EH (cell line): ENCODE results near the gene CACNG3.
"Not testable (repeated sequence)": the region's sequence is repeated elsewhere in the genome, so short reads cannot be mapped to it uniquely, and the experiment has no call there.

Source experiments
- DNase-seq: peaks from one replicate; pipeline ENCODE4 v3.0.0-alpha.2; 2015; ENCODE audit warnings: low read depth

The CACNG3 gene

DNA sequence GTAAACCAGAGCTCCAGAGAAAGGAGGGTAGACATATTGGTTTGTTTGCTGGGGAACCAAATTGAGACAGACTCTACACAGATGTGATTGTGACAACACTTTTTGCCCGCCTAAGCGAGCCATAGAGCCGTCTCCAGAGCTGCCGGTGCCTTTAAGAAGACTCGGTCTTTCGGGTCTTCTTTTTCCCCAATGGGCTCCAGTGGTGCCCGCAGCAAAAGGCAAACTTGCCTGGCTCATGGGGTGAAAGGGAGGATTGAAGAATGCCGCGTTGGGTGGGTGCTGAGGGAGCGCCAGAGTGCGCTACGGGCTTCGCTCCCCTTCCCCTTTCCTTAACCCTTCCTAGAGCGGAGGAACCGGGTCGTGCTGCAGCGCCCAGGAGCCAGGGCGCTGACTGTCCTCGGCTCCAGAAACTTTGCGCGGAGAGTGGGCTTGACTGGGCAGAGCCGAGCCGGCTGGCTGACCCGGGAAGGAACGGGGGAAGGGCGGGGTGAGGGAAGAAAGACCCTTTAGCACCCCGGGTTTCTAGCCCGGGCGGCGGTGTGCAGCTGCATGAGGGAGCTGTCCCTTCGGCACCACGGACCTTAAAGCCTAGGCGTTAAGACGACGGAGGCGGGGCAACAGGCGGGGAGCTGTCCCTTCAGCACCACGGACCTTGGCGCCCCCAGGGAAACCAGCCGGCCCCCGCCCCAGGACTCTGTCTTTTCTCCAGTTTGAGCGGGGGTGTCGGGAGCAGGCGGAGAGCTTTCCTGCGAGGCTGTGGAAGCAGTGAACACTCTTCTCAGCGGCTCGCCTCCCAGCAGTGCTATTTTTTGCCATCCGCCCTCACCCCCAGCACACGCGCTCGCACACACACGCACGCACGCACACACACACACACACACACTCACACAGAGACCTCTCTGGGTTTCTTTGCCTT lies at the start of gene CACNG3:
CACNG3 (plus strand) TSS at position 880 of the 916 bp plus-strand sequence. CDS start 420 bp downstream, outside the sequence.
- peak; percentile 9 for DNase-seq

- DNase-seq: no peak
Observed at GRCh38 chr16:24206926-24207325, 49.2 kb upstream of the CACNG3 start.

DNA sequence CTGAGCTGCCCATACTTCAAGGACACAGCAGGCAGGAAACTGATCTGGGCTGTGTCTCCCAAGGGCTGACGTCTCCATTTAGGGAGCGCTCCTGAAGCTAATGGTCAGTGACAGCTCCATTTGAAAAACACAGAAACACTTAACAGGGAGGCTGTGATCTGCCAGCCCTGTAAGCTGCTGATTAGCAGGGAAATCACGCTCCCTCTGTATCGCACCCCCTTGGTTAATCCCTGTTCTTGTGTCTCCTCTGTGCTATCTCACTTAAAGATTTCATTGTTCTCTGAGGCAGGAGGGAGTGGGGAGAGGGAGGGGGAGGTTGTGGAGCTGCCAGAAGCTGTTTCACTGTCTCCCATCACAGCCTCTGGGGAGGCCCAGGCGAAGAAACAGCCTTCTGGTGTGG lies 47.4 kb upstream of the CACNG3 start:
- no peak for DNase-seq

DNA sequence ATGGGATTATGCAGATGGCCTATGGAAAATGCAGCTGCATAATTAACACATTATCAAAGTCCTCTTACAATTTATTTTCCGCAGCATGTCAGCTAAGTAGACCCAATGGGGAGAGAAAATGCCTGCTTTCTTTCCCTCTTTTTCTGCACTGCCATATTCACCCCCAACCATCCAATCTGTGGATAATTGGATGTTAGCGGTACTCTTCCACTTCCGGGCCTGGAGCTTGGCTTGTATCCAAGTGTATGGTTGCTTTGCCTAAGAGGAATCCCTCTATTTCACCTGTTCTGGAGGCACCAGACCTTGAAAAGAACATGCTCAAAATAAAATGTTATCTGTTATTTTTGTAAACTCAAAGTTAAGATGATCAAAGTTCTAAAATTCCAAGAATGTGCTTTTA lies 41.1 kb upstream of the CACNG3 start:
- DNase-seq: no peak

DNA sequence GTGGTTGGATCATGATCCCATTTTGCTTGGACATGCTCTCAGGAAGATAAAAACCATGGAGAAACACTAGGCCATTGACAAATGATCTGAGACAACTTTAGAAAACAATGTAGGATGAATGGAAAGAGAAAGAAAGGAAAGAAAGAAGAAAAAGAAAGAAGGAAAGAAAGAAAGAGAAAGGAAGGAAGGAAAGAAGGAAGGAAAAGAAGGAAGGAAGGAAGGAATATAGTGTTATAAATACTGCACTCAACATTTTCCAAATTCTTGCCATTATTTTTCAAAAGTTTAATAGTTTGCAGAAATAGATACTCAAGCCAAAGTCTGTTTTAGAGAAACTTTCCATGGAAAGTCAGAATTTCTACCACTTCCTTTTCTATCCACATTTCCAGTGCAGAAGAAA lies 39.2 kb upstream of the CACNG3 start:
- no peak for DNase-seq

DNA sequence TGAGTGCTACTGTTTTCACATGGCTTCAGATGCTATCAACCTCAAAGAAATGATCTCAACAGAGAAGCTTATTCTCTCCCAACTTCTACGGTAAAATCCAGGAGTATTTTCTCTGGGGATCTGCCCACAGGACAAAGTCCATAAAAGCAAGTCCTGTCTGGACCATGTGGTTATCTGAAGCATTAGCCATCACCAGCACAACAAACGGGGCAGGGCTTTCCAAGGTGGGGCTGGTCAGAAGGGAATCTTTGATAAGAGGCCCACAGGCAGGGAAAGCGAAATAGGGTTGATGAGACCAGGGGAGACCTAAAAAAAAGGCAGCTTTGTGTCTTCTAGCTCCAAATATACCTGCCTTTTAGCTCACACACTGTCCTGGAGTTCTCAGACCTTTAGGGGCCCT lies 38.7 kb upstream of the CACNG3 start:
- DNase-seq: no peak

- DNase-seq: no peak
Observed at GRCh38 chr16:24218299-24218698, 37.8 kb upstream of the CACNG3 start.

GRCh38 chr16:24221219-24221618 lies 34.9 kb upstream of the CACNG3 start:
- no peak for DNase-seq

DNA sequence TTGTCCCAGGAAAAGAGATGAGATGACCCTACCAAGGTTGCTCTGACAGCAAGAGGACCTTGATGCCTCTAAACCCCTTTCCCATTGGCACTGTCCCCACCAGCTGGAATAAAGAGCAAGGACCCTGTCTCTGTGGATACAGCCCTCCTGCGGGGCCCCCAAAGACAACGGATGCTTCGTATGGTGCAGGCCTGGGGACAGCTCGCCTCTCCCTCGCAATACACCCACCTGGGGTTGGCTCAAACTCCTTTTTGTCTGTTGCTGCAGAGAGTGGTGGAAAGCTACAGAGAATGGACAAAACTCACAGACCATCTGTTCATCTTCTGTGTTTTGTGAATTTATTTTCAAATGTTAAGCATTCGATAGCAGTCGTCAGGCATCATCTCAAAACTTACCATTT lies 27.6 kb upstream of the CACNG3 start:
- DNase-seq: no peak

DNA sequence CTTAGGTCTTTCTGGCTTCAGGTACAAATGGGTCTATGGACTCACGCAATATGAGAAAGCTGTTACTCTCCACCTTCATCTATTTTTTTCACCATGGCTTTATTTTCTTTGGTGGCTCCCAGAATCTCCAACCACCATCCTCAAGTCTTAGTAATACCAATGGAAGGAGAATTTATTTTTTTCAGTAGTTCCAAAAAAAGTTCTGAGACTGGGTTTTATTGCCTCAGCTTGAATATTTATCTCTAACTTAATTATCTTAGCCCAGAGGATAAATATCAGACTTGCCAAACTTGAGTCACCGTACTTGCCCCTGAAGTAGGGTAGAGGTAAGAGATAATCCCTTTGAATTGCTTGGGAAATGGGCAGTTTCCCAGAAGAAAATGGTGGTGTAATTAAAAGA lies 23.2 kb upstream of the CACNG3 start:
- no peak for DNase-seq

- no peak for DNase-seq
Observed at GRCh38 chr16:24234737-24235136, 21.4 kb upstream of the CACNG3 start.

- DNase-seq: no peak
Observed at GRCh38 chr16:24235806-24236205, 20.3 kb upstream of the CACNG3 start.

- DNase-seq: not testable (repeated sequence)
Observed at GRCh38 chr16:24238846-24239245, 17.3 kb upstream of the CACNG3 start.

- no peak for DNase-seq
Observed at GRCh38 chr16:24246911-24247607, 9.1 kb upstream of the CACNG3 start.

- peak; percentile 3 for DNase-seq
Observed at GRCh38 chr16:24253192-24253591, 2.9 kb upstream of the CACNG3 start.

DNA sequence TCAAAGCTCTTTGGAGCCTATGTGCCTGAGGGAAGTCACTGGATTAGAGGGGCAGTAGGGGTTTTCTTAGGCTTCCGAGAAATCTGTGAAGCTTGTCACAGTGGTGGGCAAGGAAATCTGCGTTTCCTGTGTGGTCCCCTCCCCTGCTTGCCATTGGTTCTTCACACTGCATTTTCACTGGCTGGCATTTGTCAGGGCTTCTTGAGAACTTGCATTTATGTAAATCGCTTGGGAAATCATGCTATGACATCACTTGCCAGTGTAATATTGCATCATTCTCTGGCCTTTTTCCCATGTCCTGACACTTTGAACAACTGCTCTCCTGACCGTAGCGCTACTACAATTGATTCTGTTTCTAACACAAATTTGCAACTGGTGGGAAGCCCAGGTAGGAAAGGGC lies 1.8 kb downstream of the CACNG3 start:
- DNase-seq: no peak

DNA sequence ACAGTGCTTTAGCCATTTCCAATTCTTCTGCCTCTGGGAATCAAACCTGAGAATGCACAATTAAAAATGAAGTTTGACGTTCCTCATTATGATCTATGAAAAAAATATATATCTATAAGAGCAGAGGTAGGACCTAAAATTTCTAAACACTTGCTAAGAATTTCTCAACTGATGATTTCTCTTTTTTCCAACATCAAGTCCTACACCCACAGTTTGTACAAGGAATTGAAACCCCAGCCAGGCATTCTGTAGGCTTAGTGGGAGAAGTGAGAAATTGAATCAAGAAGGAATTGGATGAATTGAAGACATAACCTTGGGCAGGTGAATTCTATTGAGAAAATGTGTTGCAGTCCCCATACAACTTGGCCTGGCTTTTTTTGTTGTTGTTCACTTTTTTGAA lies 2.7 kb downstream of the CACNG3 start:
- no peak for DNase-seq

DNA sequence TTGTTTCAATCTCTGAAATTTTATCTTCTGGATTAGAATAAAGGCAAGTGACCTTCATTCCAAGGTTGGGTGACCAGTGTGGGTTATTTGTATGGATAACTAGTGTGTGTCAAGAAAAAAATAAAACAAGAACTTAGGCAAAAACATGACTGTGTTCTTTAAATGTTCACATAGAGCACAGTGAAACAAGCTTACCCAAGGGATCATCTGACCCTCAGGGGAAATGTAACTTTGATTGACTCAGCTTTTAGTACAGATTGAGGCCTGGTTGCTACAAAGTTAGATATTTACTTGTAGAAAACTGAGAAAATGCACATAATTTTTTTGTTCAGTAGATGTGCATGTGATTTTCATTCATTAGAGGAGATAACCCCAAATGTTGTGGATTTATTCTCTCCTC lies 6.7 kb downstream of the CACNG3 start:
- DNase-seq: no peak

GRCh38 chr16:24270721-24271442 lies 14.7 kb downstream of the CACNG3 start:
- no peak for DNase-seq

- DNase-seq: no peak
Observed at GRCh38 chr16:24272379-24272778, 16.2 kb downstream of the CACNG3 start.

- DNase-seq: peak; percentile 1
Observed at GRCh38 chr16:24273508-24274182, 17.5 kb downstream of the CACNG3 start.

DNA sequence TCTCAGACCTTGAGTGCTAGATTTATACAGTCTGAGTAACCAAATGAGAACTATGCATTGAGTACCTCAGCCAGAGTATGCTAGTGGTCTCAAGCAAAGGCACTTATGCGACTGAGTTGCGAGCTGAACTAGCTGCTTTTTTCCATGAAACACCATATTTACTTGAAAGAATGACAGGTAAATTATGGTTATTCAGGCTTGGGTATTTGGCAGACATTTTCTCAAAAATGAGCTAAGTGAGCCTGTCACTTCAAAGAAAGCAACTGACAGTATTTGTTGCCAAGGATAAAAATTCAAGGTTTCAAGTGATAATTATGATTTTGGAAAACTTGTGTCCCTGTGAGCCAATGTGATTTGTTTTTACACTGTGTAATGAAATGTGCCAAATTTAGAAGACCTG lies 19.3 kb downstream of the CACNG3 start:
- no peak for DNase-seq
